Measurements from ENCODE around the gene GPR18.

Gene GPR18

DNA sequence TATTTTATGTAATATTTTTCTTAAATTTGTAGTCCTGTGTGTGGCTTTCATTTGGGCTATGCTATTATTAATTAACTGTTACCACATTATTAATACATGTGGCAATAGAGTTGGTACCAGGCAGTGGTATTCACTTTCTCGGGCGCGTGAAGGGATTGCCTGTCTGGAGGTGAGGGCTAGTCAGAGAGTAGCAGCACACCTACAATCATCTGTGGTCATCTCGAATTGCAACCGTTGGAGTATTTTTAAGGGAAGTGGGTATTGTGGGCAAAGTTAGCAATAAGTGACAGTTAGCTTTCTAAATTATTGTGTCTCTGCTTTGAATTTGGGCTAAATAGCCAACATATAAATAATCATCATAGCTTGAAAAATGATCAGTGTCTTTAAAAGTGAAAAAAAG is 20.0 kb upstream of the GPR18 start:
- H3K36me3 ChIP-seq: peaks cover 17% of the 10 kb centered on the region
- no peak overlapping the region for H3K4me3 ChIP-seq (ENCODE audit: low read depth, low read length)
- no peaks in the 10 kb centered on the region for H3K27me3 ChIP-seq (ENCODE audit: insufficient read depth, low read depth, severe bottlenecking)
- H3K27ac ChIP-seq: no peak overlapping the region
- no peak for DNase-seq
- H3K9me3 ChIP-seq (ENCODE audit: severe bottlenecking): no peaks in the 10 kb centered on the region
- TF ChIP-seq, protein P1, sequence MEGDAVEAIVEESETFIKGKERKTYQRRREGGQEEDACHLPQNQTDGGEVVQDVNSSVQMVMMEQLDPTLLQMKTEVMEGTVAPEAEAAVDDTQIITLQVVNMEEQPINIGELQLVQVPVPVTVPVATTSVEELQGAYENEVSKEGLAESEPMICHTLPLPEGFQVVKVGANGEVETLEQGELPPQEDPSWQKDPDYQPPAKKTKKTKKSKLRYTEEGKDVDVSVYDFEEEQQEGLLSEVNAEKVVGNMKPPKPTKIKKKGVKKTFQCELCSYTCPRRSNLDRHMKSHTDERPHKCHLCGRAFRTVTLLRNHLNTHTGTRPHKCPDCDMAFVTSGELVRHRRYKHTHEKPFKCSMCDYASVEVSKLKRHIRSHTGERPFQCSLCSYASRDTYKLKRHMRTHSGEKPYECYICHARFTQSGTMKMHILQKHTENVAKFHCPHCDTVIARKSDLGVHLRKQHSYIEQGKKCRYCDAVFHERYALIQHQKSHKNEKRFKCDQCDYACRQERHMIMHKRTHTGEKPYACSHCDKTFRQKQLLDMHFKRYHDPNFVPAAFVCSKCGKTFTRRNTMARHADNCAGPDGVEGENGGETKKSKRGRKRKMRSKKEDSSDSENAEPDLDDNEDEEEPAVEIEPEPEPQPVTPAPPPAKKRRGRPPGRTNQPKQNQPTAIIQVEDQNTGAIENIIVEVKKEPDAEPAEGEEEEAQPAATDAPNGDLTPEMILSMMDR (IDR thresholded peaks at IDR 0.05; ENCODE audit: low read depth, low read length): no peak

GRCh38 chr13:99277629-99278028 is 19.4 kb upstream of the GPR18 start:
- no peak overlapping the region for H3K4me3 ChIP-seq (ENCODE audit: low read depth, low read length)
- H3K9me3 ChIP-seq (ENCODE audit: severe bottlenecking): peaks cover under 1% of the 10 kb centered on the region
- H3K27ac ChIP-seq: no peak overlapping the region
- no peak for DNase-seq
- TF ChIP-seq, protein P1 (IDR thresholded peaks at IDR 0.05; ENCODE audit: low read depth, low read length): no peak
- H3K36me3 ChIP-seq: peaks cover 17% of the 10 kb centered on the region
- H3K27me3 ChIP-seq (ENCODE audit: insufficient read depth, low read depth, severe bottlenecking): no peaks in the 10 kb centered on the region

GRCh38 chr13:99276706-99277105 is 18.5 kb upstream of the GPR18 start:
- no peak for DNase-seq
- Histone ChIP-seq H3K27ac (no peak overlapping the region), H3K4me3 (ENCODE audit: low read depth, low read length) (no peak overlapping the region), H3K27me3 (ENCODE audit: insufficient read depth, low read depth, severe bottlenecking) (no peaks in the 10 kb centered on the region), H3K9me3 (ENCODE audit: severe bottlenecking) (peaks cover 7% of the 10 kb centered on the region), H3K36me3 (peaks cover 17% of the 10 kb centered on the region)
- TF ChIP-seq, protein P1 (IDR thresholded peaks at IDR 0.05; ENCODE audit: low read depth, low read length): no peak

DNA sequence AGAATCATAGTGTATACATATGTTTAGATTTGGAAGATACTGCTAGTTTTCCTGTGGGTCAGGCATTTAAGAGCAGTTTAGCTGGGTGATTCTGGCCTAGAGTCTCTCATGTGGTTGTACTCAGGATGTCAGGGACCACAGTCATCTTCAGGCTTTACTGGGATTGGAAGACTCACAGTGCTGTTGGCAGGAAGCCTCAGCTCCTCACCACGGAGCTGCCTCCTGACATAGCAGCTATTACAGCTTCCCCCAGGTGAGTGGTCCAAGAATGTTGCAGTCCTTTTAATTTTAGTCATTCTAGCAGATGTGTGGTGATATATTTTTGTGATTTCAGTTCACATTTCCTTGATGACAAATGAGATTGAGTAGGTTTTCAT is 16.9 kb upstream of the GPR18 start:
- no peak for DNase-seq
- Histone ChIP-seq H3K9me3 (ENCODE audit: severe bottlenecking) (peaks cover 7% of the 10 kb centered on the region), H3K36me3 (peaks cover 14% of the 10 kb centered on the region), H3K27me3 (ENCODE audit: insufficient read depth, low read depth, severe bottlenecking) (no peaks in the 10 kb centered on the region), H3K4me3 (ENCODE audit: low read depth, low read length) (no peak overlapping the region), H3K27ac (no peak overlapping the region)
- TF ChIP-seq, protein P1 (IDR thresholded peaks at IDR 0.05; ENCODE audit: low read depth, low read length): no peak

DNA sequence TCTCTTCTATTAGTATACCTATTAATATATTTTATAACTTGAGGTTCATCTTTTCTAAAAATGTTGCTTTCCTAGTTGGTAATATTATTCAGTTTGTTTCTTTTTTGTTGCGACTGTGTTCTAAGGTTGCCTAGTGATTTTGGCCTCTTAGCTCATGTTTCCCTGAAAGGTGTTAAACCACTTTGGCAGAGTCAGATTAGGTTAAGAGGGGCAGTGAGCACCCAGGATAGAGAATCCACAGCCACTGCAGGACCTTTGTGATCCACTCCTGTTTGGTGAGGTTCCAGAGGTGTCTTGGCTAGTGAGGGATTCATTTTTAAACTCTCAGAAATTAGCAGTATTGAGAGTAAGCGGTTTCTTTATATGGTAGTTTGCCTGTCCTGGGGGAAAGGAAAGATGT is 14.9 kb upstream of the GPR18 start:
- no peak for DNase-seq
- Histone ChIP-seq H3K4me3 (ENCODE audit: low read depth, low read length) (no peak overlapping the region), H3K9me3 (ENCODE audit: severe bottlenecking) (peaks cover 7% of the 10 kb centered on the region), H3K27me3 (ENCODE audit: insufficient read depth, low read depth, severe bottlenecking) (no peaks in the 10 kb centered on the region), H3K36me3 (peaks cover 7% of the 10 kb centered on the region), H3K27ac (no peak overlapping the region)
- TF ChIP-seq, protein P1 (IDR thresholded peaks at IDR 0.05; ENCODE audit: low read depth, low read length): no peak

DNA sequence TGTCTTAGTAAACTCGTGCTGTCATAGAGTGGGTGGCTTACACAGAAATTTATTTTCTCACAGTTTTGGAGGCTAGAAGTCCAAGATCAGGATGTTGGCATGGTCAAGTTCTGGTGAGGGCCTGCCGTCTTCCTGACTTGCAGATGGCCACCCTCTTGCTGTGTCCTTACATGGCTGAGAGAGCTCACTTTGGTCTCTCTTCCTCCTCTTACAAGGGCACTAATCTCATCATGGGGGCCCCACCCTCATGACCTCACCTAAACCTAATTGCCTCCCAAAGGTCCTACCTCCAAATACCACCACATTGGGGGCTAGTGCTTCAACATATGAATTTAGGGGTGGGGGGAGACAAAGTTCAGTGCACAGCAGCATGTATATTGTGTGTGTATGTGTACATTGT is 14.3 kb upstream of the GPR18 start:
- H3K27me3 ChIP-seq (ENCODE audit: insufficient read depth, low read depth, severe bottlenecking): no peaks in the 10 kb centered on the region
- H3K27ac ChIP-seq: no peak overlapping the region
- H3K36me3 ChIP-seq: peaks cover 7% of the 10 kb centered on the region
- no peak for DNase-seq
- TF ChIP-seq, protein P1 (IDR thresholded peaks at IDR 0.05; ENCODE audit: low read depth, low read length): no peak
- H3K9me3 ChIP-seq (ENCODE audit: severe bottlenecking): peaks cover 7% of the 10 kb centered on the region
- H3K4me3 ChIP-seq (ENCODE audit: low read depth, low read length): no peak overlapping the region
